Parathyroid adenoma (tissue), 2 donors: Measurements from ENCODE around the gene RBM5.

ENCODE experiments used
- H2AFZ ChIP-seq: fragments of 300-600 bp; sonication (generic); one replicate; pipeline ENCODE4 v1.7.0; 2017; ENCODE audit warnings: antibody characterized with exemption, mild to moderate bottlenecking
- H3K27ac ChIP-seq: fragments of 300-600 bp; sonication (generic); one replicate; pipeline ENCODE4 v1.7.0; 2017
- H3K27me3 ChIP-seq: fragments of 300-600 bp; sonication (generic); one replicate; pipeline ENCODE4 v1.7.0; 2017; ENCODE audit warnings: low read length; ENCODE audit not compliant: control insufficient read depth, insufficient read depth
- H3K36me3 ChIP-seq: fragments of 300-600 bp; sonication (generic); one replicate; pipeline ENCODE4 v1.7.0; 2017; ENCODE audit warnings: low read length; ENCODE audit not compliant: control insufficient read depth, insufficient read depth
- H3K4me1 ChIP-seq: fragments of 300-600 bp; sonication (generic); one replicate; pipeline ENCODE4 v1.7.0; 2017; ENCODE audit warnings: control low read depth
- H3K4me2 ChIP-seq: fragments of 300-600 bp; sonication (generic); one replicate; pipeline ENCODE4 v1.7.0; 2017; ENCODE audit warnings: low read length
- H3K4me3 ChIP-seq: fragments of 300-600 bp; sonication (generic); one replicate; pipeline ENCODE4 v1.7.0; 2017; ENCODE audit warnings: low read depth, low read length
- H3K79me2 ChIP-seq: fragments of 300-600 bp; sonication (generic); one replicate; pipeline ENCODE4 v1.7.0; 2017; ENCODE audit warnings: control low read depth
- H3K9ac ChIP-seq: fragments of 300-600 bp; sonication (generic); one replicate; pipeline ENCODE4 v1.7.0; 2017; ENCODE audit warnings: mild to moderate bottlenecking
- H3K9me3 ChIP-seq: fragments of 300-600 bp; sonication (generic); one replicate; pipeline ENCODE4 v1.7.0; 2017; ENCODE audit warnings: low read length; ENCODE audit not compliant: control insufficient read depth
- TF ChIP-seq, protein P1 (sequence below): fragments of 300-600 bp; sonication (generic); IDR thresholded peaks from one replicate; pipeline ENCODE4 v1.7.0; 2017; ENCODE audit warnings: antibody characterized with exemption, mild to moderate bottlenecking
- donor health status: primary hyperparathyroidism.

RBM5 gene

DNA sequence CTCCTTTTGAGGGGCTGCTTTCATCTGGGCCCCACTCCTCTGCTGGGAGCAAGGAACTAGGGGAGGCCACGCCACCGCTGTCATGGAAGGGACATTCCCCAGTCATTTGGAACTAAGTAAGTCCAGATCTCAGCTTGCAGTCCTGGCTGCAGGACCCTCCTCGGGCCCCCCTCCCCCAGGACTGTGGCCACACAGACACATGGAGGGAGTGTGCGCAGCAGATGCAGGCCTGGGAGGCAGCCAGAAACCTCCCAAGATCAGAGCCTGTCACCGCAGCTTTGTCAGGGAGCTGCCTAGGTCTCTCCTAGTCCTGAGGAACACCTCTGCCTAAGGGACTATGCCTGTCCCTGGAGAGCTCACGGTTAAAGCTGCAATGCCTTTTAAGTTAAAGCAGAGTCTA lies 59.1 kb downstream of the RBM5 start:
- no peaks in the 10 kb centered on the region for H3K9me3 ChIP-seq
- peak overlapping the region; percentile 34 for H2AFZ ChIP-seq
- TF ChIP-seq, protein P1, sequence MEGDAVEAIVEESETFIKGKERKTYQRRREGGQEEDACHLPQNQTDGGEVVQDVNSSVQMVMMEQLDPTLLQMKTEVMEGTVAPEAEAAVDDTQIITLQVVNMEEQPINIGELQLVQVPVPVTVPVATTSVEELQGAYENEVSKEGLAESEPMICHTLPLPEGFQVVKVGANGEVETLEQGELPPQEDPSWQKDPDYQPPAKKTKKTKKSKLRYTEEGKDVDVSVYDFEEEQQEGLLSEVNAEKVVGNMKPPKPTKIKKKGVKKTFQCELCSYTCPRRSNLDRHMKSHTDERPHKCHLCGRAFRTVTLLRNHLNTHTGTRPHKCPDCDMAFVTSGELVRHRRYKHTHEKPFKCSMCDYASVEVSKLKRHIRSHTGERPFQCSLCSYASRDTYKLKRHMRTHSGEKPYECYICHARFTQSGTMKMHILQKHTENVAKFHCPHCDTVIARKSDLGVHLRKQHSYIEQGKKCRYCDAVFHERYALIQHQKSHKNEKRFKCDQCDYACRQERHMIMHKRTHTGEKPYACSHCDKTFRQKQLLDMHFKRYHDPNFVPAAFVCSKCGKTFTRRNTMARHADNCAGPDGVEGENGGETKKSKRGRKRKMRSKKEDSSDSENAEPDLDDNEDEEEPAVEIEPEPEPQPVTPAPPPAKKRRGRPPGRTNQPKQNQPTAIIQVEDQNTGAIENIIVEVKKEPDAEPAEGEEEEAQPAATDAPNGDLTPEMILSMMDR = no peak
- H3K4me3 ChIP-seq = no peak overlapping the region
- H3K27me3 ChIP-seq = no peaks in the 10 kb centered on the region
- no peaks in the 10 kb centered on the region for H3K36me3 ChIP-seq
- peaks cover 55% of the 10 kb centered on the region for H3K4me1 ChIP-seq
- no peak overlapping the region for H3K4me2 ChIP-seq
- no peaks in the 10 kb centered on the region for H3K79me2 ChIP-seq
- H3K9ac ChIP-seq = no peak overlapping the region
- H3K27ac ChIP-seq = peak overlapping the region; percentile 51

DNA sequence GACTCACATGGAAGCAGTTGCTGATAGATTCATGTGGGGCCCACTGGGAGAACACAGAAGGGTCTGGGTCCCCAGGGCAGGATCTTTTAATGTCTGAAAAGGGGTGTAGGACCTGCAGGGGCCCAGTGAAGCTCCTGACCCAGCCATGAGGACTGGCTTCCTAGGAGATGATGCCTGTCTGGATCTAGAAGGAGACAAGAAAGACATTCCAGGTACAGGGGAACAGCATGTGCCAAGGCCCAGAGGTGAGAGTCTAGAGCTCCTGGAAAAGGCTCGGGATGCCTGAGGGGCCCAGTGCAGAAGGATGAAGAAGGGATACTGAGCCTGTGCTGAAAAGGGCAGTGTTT lies 61.7 kb downstream of the RBM5 start:
- no peak overlapping the region for H3K4me2 ChIP-seq
- no peak overlapping the region for H3K9ac ChIP-seq
- H3K36me3 ChIP-seq = no peaks in the 10 kb centered on the region
- H2AFZ ChIP-seq = peak overlapping the region; percentile 69
- no peak overlapping the region for H3K4me3 ChIP-seq
- H3K79me2 ChIP-seq = no peaks in the 10 kb centered on the region
- H3K9me3 ChIP-seq = no peaks in the 10 kb centered on the region
- no peaks in the 10 kb centered on the region for H3K27me3 ChIP-seq
- TF ChIP-seq, protein P1 = no peak
- peak overlapping the region; percentile 77 for H3K27ac ChIP-seq
- peaks cover 70% of the 10 kb centered on the region for H3K4me1 ChIP-seq

GRCh38 chr3:50150863-50151686 lies 62.4 kb downstream of the RBM5 start:
- Histone ChIP-seq H3K27me3 (no peaks in the 10 kb centered on the region), H3K9ac (no peak overlapping the region), H2AFZ (peak overlapping the region; percentile 69), H3K79me2 (no peaks in the 10 kb centered on the region), H3K4me2 (no peak overlapping the region), H3K4me1 (peaks cover 74% of the 10 kb centered on the region), H3K36me3 (no peaks in the 10 kb centered on the region), H3K9me3 (no peaks in the 10 kb centered on the region), H3K4me3 (no peak overlapping the region), H3K27ac (peak overlapping the region; percentile 77)
- TF ChIP-seq, protein P1 = no peak

DNA sequence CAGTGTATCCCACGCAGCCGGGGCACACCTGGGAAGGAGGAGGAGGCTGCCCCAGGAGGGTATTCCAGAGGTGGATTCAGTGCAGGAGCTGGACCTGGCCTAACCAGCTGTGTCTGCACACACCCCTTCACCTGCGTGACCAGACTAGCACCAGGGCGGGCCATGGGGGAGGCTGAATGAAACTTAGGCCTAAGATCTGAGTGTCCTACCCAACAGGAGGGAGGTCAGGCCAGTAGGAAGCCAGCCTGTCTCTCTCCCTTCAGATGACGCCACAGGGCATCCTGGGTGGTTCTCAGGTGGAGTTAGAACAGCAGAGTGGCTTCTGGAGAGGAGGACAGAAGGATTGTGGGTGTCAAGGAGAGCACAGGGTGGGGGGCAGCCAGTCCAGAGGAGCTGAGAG lies 63.0 kb downstream of the RBM5 start:
- TF ChIP-seq, protein P1 = no peak
- Histone ChIP-seq H3K27ac (peak overlapping the region; percentile 77), H3K36me3 (no peaks in the 10 kb centered on the region), H3K4me2 (no peak overlapping the region), H3K4me3 (no peak overlapping the region), H2AFZ (peak overlapping the region; percentile 69), H3K27me3 (no peaks in the 10 kb centered on the region), H3K9ac (no peak overlapping the region), H3K9me3 (no peaks in the 10 kb centered on the region), H3K4me1 (peaks cover 74% of the 10 kb centered on the region), H3K79me2 (no peaks in the 10 kb centered on the region)
